Right ventricle myocardium superior (tissue), 1 donor: ENCODE results near the gene INTS3. TPM values are rescaled to one million over a fixed set of nuclear protein-coding genes. Genes with fewer than 3 reads are reported as not detected.
"Not testable (repeated sequence)": the region's sequence is repeated elsewhere in the genome, so short reads cannot be mapped to it uniquely, and the experiment has no call there.

ENCODE experiments used
- ATAC-seq: fragments of 200-7000 bp; cut with Tn5 transposase; one replicate; pipeline ENCODE4 v1.9.1; 2020; ENCODE audit warnings: mild to moderate bottlenecking; ENCODE audit not compliant: poor library complexity
- DNase-seq: peaks from one replicate; pipeline ENCODE4 v3.0.0-alpha.2; 2020
- intact Hi-C: fragments of 100-400 bp; cut with DNase I; formaldehyde crosslinking; loops from one replicate; pipeline ENCODE4 v1.11.2; 2022
- total RNA-seq: library from RNA; stranded (reverse); fragmentation: NEBNext Ultra II Directional; extraction: Animal tissue kit (Norgen Biotek cat#: 25700); gene quantifications from one replicate; pipeline ENCODE4 v1.2.1, GENCODE V29; 2021
- donor health status: DM: no; HTN: yes; CAD: no; lungs with severe emphysema.

Gene INTS3
- total RNA-seq, 1 donor from 2014 or later = 31.8 TPM

GRCh38 chr1:153773096-153773921 lies 45.5 kb downstream of the INTS3 start:
- intact Hi-C loops = loop anchor here (5.0 kb wide), 1 partner anchor 91 kb away; no protein-coding TSS in a partner anchor
- ATAC-seq = no peak
- DNase-seq = no peak

- no peak for DNase-seq
- ATAC-seq = no peak
- intact Hi-C loops = loop anchor here (5.0 kb wide), 1 partner anchor 92 kb away; no protein-coding TSS in a partner anchor
Measured at GRCh38 chr1:153774026-153774595, 46.3 kb downstream of the INTS3 start.

- ATAC-seq = peak; percentile 83
- peak; percentile 90 for DNase-seq
- intact Hi-C loops = loop anchor here (5.0 kb wide), 1 partner anchor 93 kb away; no protein-coding TSS in a partner anchor
Measured at GRCh38 chr1:153774780-153775457, 47.1 kb downstream of the INTS3 start, which contains the start of gene SLC27A3. SLC27A3 (plus strand) TSS chr1:153775407; CDS start chr1:153775498, 91 bp downstream.

GRCh38 chr1:153775458-153776327 lies 47.8 kb downstream of the INTS3 start:
- DNase-seq (peak; percentile 82), ATAC-seq (peak; percentile 47)
- intact Hi-C loops = no loop called here

GRCh38 chr1:153776352-153776751 lies 48.5 kb downstream of the INTS3 start:
- ATAC-seq (no peak), DNase-seq (no peak)
- intact Hi-C loops = no loop called here

- intact Hi-C loops = no loop called here
- ATAC-seq (no peak), DNase-seq (no peak)
Measured at GRCh38 chr1:153776845-153777370, 49.1 kb downstream of the INTS3 start.

GRCh38 chr1:153777648-153778047 lies 49.8 kb downstream of the INTS3 start:
- no peak for ATAC-seq
- intact Hi-C loops = no loop called here
- DNase-seq = no peak

GRCh38 chr1:153778051-153778823 lies 50.4 kb downstream of the INTS3 start:
- ATAC-seq (no peak), DNase-seq (no peak)
- intact Hi-C loops = no loop called here

- ATAC-seq (no peak), DNase-seq (no peak)
- intact Hi-C loops = no loop called here
Measured at GRCh38 chr1:153778824-153779519, 51.1 kb downstream of the INTS3 start.

- DNase-seq (no peak), ATAC-seq (no peak)
- intact Hi-C loops = no loop called here
Measured at GRCh38 chr1:153779781-153780541, 52.1 kb downstream of the INTS3 start.

- no peak for ATAC-seq
- no peak for DNase-seq
- intact Hi-C loops = no loop called here
Measured at GRCh38 chr1:153780551-153780950, 52.7 kb downstream of the INTS3 start.

- intact Hi-C loops, ATAC-seq, DNase-seq: not testable (repeated sequence)
Measured at GRCh38 chr1:153782648-153783047, 54.8 kb downstream of the INTS3 start.

GRCh38 chr1:153783233-153784190 lies 55.7 kb downstream of the INTS3 start:
- peak; percentile 96 for DNase-seq
- intact Hi-C loops = no loop called here
- peak; percentile 99 for ATAC-seq

GRCh38 chr1:153786038-153786790 lies 58.4 kb downstream of the INTS3 start:
- intact Hi-C loops = no loop called here
- ATAC-seq (no peak), DNase-seq (no peak)
